Peyer's patch (tissue), 4 donors: ENCODE measurements around the gene SMC1B.

Experiments used
- POLR2A ChIP-seq, 2 donors: fragments of 450-650 bp; IDR thresholded peaks; one replicate each; pipeline ENCODE4 v1.5.1; 2017; ENCODE audit warnings: antibody characterized with exemption in 2 of 2, mild to moderate bottlenecking in 2 of 2, moderate library complexity in 2 of 2
- TF ChIP-seq, protein P1 (sequence below), 6 experiments: fragments of 450-650 bp in 4 of 6; fragments of 200-600 bp in 2 of 6; sonication (generic) in 1 of 6; IDR thresholded peaks; one replicate each; pipeline ENCODE4 v1.5.1; 2017 to 2019; ENCODE audit warnings: antibody characterized with exemption in 6 of 6, mild to moderate bottlenecking in 3 of 6, moderate library complexity in 1 of 6

DNA sequence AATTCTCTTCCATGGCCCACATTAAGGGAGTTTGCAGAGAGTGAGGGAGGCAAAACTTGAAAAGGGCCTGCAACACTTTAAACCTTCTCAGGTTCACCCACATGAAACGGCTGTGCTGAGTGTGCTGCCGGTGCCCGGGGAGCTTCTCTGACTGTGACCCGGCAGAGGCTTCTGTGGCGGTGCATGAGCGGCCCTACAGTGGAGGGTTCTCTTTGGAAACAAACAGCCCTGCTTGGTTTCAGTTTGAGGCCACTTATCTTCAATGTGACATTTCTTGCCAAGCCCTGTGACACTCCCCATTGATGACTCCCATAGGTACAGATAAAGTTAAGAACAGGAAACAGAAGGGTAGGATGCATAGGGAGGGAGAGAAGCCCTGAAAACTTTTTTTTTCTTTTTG, 71.9 kb downstream of the SMC1B start:
- TF ChIP-seq, protein P1, sequence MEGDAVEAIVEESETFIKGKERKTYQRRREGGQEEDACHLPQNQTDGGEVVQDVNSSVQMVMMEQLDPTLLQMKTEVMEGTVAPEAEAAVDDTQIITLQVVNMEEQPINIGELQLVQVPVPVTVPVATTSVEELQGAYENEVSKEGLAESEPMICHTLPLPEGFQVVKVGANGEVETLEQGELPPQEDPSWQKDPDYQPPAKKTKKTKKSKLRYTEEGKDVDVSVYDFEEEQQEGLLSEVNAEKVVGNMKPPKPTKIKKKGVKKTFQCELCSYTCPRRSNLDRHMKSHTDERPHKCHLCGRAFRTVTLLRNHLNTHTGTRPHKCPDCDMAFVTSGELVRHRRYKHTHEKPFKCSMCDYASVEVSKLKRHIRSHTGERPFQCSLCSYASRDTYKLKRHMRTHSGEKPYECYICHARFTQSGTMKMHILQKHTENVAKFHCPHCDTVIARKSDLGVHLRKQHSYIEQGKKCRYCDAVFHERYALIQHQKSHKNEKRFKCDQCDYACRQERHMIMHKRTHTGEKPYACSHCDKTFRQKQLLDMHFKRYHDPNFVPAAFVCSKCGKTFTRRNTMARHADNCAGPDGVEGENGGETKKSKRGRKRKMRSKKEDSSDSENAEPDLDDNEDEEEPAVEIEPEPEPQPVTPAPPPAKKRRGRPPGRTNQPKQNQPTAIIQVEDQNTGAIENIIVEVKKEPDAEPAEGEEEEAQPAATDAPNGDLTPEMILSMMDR (IDR thresholded peaks at IDR 0.05): no peak
- TF ChIP-seq POLR2A (IDR thresholded peaks at IDR 0.05): no peak
